Gastrocnemius medialis (tissue), 4 donors: ENCODE results near the gene FAM193B.

ENCODE experiments used
- POLR2A ChIP-seq, 2 donors: fragments of 450-650 bp; IDR thresholded peaks; one replicate each; pipeline ENCODE4 v1.6.1; 2017; ENCODE audit warnings: antibody characterized with exemption in 2 of 2, mild to moderate bottlenecking in 2 of 2, moderate library complexity in 2 of 2
- TF ChIP-seq, protein P1 (sequence below), 5 experiments: fragments of 450-650 bp in 3 of 5; fragments of 200-600 bp in 2 of 5; sonication (generic) in 2 of 5; IDR thresholded peaks in 4 of 5; conservative IDR thresholded peaks in 1 of 5; 1 replicate in 4 of 5; 2 replicates in 1 of 5; pipeline ENCODE4 v1.5.1; 2016 to 2019; ENCODE audit warnings: antibody characterized with exemption in 5 of 5, mild to moderate bottlenecking in 3 of 5, moderate library complexity in 3 of 5

GRCh38 chr5:177557041-177557647, 2.8 kb upstream of the FAM193B start:
- TF ChIP-seq, protein P1, sequence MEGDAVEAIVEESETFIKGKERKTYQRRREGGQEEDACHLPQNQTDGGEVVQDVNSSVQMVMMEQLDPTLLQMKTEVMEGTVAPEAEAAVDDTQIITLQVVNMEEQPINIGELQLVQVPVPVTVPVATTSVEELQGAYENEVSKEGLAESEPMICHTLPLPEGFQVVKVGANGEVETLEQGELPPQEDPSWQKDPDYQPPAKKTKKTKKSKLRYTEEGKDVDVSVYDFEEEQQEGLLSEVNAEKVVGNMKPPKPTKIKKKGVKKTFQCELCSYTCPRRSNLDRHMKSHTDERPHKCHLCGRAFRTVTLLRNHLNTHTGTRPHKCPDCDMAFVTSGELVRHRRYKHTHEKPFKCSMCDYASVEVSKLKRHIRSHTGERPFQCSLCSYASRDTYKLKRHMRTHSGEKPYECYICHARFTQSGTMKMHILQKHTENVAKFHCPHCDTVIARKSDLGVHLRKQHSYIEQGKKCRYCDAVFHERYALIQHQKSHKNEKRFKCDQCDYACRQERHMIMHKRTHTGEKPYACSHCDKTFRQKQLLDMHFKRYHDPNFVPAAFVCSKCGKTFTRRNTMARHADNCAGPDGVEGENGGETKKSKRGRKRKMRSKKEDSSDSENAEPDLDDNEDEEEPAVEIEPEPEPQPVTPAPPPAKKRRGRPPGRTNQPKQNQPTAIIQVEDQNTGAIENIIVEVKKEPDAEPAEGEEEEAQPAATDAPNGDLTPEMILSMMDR (IDR thresholded peaks at IDR 0.05 in 4 of 5, conservative IDR thresholded peaks at IDR 0.05 in 1 of 5): no peak
- no peak for TF ChIP-seq POLR2A (IDR thresholded peaks at IDR 0.05)
